ENCODE results near the gene ROR1.
A peak's percentile ranks its signal among the peaks of the same experiment; 100 is the strongest.

DNA sequence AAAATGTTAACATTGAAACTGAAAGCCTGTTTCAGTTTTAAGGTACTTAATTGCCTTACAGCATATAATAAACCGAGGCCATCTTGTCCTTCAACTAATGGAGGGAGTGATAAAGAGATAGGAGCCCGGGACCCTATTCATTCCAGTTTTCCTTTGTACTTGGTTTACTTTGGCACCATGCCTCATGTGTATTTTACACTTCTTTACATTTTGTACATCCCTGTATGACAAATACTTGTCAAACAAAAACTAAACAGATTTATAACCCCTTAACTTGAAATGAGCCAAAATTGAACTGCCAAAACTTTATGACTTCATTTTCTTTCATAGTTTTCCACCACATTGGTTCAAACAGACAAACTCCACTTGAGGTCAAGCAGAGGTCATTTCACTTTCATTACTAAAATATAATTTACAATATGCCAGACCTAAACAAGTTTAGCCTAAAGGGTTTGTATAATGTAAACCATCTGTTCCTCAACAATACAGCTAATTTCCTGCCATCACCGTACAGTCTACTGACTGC, 398.7 kb downstream of the ROR1 start:
- TF ChIP-seq, protein P1, sequence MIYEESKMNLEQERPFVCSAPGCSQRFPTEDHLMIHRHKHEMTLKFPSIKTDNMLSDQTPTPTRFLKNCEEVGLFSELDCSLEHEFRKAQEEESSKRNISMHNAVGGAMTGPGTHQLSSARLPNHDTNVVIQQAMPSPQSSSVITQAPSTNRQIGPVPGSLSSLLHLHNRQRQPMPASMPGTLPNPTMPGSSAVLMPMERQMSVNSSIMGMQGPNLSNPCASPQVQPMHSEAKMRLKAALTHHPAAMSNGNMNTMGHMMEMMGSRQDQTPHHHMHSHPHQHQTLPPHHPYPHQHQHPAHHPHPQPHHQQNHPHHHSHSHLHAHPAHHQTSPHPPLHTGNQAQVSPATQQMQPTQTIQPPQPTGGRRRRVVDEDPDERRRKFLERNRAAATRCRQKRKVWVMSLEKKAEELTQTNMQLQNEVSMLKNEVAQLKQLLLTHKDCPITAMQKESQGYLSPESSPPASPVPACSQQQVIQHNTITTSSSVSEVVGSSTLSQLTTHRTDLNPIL (CRISPR knock-in tag; IDR thresholded peaks at IDR 0.05; ENCODE audit: low read depth) = peak; percentile 87; the same call in 1 of the 2 replicates
- TF ChIP-seq ZFP3 (CRISPR knock-in tag; IDR thresholded peaks at IDR 0.05) (no peak), ZNF565 (CRISPR knock-in tag; conservative IDR thresholded peaks at IDR 0.05; ENCODE audit: low read depth) (no peak), ZNF70 (CRISPR knock-in tag; IDR thresholded peaks at IDR 0.05) (no peak), PPARA (CRISPR knock-in tag; IDR thresholded peaks at IDR 0.05; ENCODE audit: borderline replicate concordance) (no peak)
- TF ChIP-seq, protein P2, sequence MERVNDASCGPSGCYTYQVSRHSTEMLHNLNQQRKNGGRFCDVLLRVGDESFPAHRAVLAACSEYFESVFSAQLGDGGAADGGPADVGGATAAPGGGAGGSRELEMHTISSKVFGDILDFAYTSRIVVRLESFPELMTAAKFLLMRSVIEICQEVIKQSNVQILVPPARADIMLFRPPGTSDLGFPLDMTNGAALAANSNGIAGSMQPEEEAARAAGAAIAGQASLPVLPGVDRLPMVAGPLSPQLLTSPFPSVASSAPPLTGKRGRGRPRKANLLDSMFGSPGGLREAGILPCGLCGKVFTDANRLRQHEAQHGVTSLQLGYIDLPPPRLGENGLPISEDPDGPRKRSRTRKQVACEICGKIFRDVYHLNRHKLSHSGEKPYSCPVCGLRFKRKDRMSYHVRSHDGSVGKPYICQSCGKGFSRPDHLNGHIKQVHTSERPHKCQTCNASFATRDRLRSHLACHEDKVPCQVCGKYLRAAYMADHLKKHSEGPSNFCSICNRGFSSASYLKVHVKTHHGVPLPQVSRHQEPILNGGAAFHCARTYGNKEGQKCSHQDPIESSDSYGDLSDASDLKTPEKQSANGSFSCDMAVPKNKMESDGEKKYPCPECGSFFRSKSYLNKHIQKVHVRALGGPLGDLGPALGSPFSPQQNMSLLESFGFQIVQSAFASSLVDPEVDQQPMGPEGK (CRISPR knock-in tag; IDR thresholded peaks at IDR 0.05; ENCODE audit: borderline replicate concordance) = no peak

Data from SK-N-SH treated with all-trans-retinoic acid at 6 μM for 48 hours (cell line).